Mononuclear cell (primary cell): Measurements from ENCODE around the gene LSM6. TPM values are rescaled to one million over a fixed set of nuclear protein-coding genes. Genes with fewer than 3 reads are reported as not detected.

ENCODE experiments used
- H3K27me3 ChIP-seq: 2 replicates; pipeline ENCODE4 v1.6.0; 2011; ENCODE audit warnings: low read length, control low read depth; ENCODE audit not compliant: insufficient read depth
- H3K4me1 ChIP-seq: 2 replicates; pipeline ENCODE4 v1.5.1; 2011; ENCODE audit warnings: mild to moderate bottlenecking, low read length, control low read depth; ENCODE audit not compliant: insufficient read depth
- H3K4me3 ChIP-seq: 2 replicates; pipeline ENCODE4 v1.5.1; 2011; ENCODE audit warnings: mild to moderate bottlenecking, low read length, moderate library complexity
- H3K9me3 ChIP-seq: 2 replicates; pipeline ENCODE4 v1.5.1; 2011; ENCODE audit warnings: low read depth, mild to moderate bottlenecking, control low read depth, low read length
- total RNA-seq: library from RNA; depleted of rRNA; stranded (reverse); fragments of >200 nt; gene quantifications from one replicate; pipeline ENCODE4 v1.2.3, GENCODE V29; 2012

The LSM6 gene
- 30.9 TPM for total RNA-seq

DNA sequence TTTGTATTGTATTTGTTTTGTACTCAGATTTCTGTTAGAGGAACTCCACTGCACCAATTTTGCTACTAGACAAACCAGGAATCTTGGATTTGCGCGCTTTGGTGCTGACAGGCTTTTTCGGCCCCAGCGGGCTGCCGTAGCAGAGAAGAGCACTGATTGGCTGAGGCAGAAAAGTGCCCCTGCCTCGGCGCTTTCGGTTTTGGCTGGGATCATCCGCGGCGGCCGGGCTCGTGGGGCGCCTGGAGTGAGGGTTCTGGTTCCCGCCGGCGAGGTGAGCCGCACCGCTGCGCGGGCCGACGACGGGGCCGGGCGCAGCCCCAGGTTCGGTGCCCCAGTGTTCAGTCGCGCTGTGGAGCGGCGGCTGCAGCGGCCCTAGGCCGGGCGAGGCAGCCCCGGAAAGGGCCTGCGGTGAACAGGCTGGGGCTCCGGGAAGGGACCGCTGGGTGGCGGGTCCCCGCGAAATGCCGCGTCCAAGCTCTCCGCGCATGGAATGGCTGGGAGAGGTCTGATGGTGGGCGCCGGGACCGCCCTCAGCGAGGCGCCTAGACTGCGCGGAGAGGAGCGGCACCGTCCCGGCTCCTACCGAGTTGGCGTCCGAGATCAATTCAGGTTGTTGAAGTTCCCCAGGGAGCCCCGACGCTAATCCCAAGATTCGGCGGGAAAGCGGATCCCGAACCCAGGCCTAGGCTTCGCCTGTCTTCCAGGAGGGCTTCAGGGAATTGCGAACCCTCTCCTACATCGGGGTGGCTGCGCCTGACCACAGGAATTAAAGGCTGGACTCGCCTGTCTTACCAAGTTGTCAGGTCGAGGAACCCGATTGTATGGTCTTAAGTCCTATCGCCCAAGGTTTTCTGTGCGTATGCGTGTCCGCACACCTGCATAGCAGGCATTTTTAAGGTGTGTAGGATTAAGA lies at the start of gene LSM6:
TSS of gene LSM6 (plus strand) at position 178 of the 913 bp plus-strand sequence. CDS start 7,204 bp downstream, outside the sequence.
- H3K4me1 ChIP-seq, result peaks cover 38% of the 10 kb centered on the region
- no peaks in the 10 kb centered on the region for H3K9me3 ChIP-seq
- peak within 1 kb of the TSS; percentile 84 for H3K4me3 ChIP-seq
- no peaks in the 10 kb centered on the region for H3K27me3 ChIP-seq

DNA sequence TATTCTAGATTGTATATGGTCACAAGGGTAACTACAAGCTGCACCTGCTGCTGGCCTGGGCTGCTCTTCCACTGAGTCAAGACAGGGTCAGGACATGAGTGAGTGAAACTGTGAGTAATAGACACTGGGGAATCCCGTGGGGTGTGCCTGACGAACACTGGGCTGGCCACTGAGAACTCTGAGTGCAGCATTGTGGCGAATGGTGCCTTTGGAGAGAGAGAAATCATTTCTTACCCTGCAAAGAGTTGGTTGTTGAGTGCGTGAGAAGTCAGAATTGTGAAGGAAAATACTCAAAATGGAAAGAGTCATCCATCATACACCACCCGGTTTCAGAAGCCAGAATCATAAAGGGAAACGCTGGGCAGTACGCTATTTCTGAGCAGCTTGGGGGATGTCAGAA lies 43.1 kb upstream of the LSM6 start:
- Histone ChIP-seq H3K9me3 (no peaks in the 10 kb centered on the region), H3K4me1 (no peaks in the 10 kb centered on the region), H3K27me3 (peaks cover 3% of the 10 kb centered on the region), H3K4me3 (no peak overlapping the region)

- Histone ChIP-seq H3K4me3 (no peak overlapping the region), H3K4me1 (no peaks in the 10 kb centered on the region), H3K9me3 (no peaks in the 10 kb centered on the region), H3K27me3 (no peaks in the 10 kb centered on the region)
Measured at GRCh38 chr4:146134761-146135445, 40.6 kb upstream of the LSM6 start.

DNA sequence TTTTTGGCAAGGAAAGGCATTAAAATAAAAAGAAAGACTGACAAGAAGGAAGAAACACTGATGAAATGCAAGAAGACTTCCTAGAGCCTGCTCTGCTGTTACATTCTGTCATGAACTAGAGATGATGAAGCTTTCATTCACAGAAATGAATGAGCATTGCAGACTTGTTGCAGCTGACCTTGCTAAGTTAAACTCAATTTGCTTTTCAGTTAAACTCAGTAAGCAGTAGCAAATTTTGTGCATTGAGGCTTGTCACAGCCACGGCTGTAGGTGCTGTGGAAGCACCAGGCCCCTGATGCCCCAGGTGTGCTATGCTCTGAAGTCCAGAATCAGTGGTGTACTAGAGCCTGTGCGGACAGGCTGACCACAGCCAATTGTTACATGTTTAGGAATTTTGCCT lies 39.6 kb upstream of the LSM6 start:
- Histone ChIP-seq H3K4me1 (no peaks in the 10 kb centered on the region), H3K4me3 (no peak overlapping the region), H3K27me3 (no peaks in the 10 kb centered on the region), H3K9me3 (no peaks in the 10 kb centered on the region)

GRCh38 chr4:146142768-146143167 lies 32.8 kb upstream of the LSM6 start:
- no peak overlapping the region for H3K4me3 ChIP-seq
- H3K27me3 ChIP-seq, result no peaks in the 10 kb centered on the region
- no peaks in the 10 kb centered on the region for H3K4me1 ChIP-seq
- H3K9me3 ChIP-seq, result no peaks in the 10 kb centered on the region

- H3K4me3 ChIP-seq, result no peak overlapping the region
- H3K27me3 ChIP-seq, result no peaks in the 10 kb centered on the region
- no peaks in the 10 kb centered on the region for H3K9me3 ChIP-seq
- no peaks in the 10 kb centered on the region for H3K4me1 ChIP-seq
Measured at GRCh38 chr4:146143888-146144287, 31.6 kb upstream of the LSM6 start.

DNA sequence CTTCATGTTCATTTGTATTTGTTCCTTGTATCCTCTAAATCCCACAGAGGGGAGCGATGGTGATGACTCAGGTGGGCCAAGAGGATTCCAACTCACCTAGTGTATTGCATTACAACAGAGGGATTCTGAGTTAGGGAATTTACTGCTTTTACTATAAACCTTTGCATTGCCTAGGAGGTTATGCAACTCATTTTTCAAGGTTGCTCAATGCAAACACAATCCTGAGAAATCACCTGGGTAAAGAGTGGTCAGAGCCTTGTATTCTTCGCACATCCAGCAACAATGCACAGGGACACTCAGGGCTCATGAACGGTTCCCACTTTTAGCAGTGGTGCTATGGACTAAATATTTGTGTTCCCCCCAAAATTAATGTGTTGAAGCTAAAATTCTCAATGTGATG lies 28.6 kb upstream of the LSM6 start:
- Histone ChIP-seq H3K27me3 (no peaks in the 10 kb centered on the region), H3K4me1 (no peaks in the 10 kb centered on the region), H3K9me3 (no peaks in the 10 kb centered on the region), H3K4me3 (no peak overlapping the region)

- H3K4me1 ChIP-seq, result no peaks in the 10 kb centered on the region
- H3K27me3 ChIP-seq, result no peaks in the 10 kb centered on the region
- no peaks in the 10 kb centered on the region for H3K9me3 ChIP-seq
- no peak overlapping the region for H3K4me3 ChIP-seq
Measured at GRCh38 chr4:146148021-146148420, 27.5 kb upstream of the LSM6 start.

DNA sequence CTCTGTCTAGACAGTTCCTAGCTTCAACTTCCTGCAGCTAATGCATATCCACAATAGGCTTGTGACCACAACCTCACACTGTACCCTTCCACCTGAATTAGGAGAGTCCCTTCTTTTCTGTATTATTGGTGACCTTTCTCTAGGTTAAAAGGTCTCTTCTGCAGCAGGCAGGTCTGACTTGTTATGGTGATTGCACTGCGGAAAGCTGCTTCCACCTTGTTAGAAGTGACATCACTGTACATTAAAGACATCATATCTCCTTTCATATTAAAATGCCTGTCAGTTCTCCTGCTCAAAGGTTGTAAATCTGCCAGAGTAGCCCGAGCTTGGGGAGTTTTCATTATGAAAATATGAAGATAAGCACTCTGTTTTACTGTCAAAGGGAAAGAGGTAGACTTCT lies 21.5 kb upstream of the LSM6 start:
- H3K4me1 ChIP-seq, result no peaks in the 10 kb centered on the region
- peaks cover 15% of the 10 kb centered on the region for H3K27me3 ChIP-seq
- no peaks in the 10 kb centered on the region for H3K9me3 ChIP-seq
- no peak overlapping the region for H3K4me3 ChIP-seq

GRCh38 chr4:146155152-146155724 lies 20.3 kb upstream of the LSM6 start:
- H3K4me3 ChIP-seq, result no peak overlapping the region
- peaks cover 15% of the 10 kb centered on the region for H3K27me3 ChIP-seq
- H3K9me3 ChIP-seq, result no peaks in the 10 kb centered on the region

GRCh38 chr4:146158036-146158745 lies 17.3 kb upstream of the LSM6 start:
- Histone ChIP-seq H3K4me3 (no peak overlapping the region), H3K27me3 (peaks cover 25% of the 10 kb centered on the region), H3K4me1 (no peaks in the 10 kb centered on the region), H3K9me3 (peaks cover 17% of the 10 kb centered on the region)

More at GRCh38 chr4:146155152-146155724, 20.3 kb upstream of the LSM6 start:
- H3K4me1 ChIP-seq, result no peaks in the 10 kb centered on the region

DNA sequence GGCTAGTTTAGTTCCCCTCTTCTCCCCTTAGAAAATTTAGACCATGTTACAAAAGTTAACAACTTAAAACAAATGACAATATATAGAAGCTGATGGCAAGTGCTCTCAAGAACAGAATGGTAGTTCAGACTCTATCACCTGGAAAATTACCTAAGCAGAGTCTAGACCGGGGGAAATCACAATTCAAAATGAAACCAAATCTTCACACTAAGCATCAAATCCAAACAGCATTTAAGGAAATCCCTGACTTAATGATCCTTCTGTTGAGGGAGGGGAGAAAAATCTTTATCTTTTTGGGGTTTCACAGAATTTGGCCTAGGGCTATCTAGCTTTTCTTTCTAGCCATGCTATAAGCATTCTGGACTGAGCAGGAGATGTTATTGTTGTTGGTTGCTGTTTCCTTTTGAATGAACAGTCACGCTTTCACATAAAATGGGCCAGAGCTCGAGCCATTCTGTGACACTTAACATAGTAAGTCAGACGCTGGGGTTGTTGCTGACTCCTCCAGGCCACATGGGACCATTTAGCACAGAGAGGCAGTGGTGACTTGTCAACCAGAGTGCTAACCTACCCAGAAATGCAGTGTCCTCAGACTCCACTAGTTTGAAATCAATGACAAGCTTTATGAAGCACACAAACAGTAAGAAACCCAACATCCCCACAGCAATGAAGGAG lies 16.0 kb upstream of the LSM6 start:
- Histone ChIP-seq H3K9me3 (peaks cover 17% of the 10 kb centered on the region), H3K4me1 (no peaks in the 10 kb centered on the region), H3K4me3 (no peak overlapping the region), H3K27me3 (peaks cover 18% of the 10 kb centered on the region)

GRCh38 chr4:146161243-146161642 lies 14.3 kb upstream of the LSM6 start:
- peaks cover 11% of the 10 kb centered on the region for H3K27me3 ChIP-seq
- peaks cover 17% of the 10 kb centered on the region for H3K9me3 ChIP-seq
- no peaks in the 10 kb centered on the region for H3K4me1 ChIP-seq
- no peak overlapping the region for H3K4me3 ChIP-seq

- H3K27me3 ChIP-seq, result peaks cover 11% of the 10 kb centered on the region
- H3K4me3 ChIP-seq, result no peak overlapping the region
- H3K9me3 ChIP-seq, result peaks cover 17% of the 10 kb centered on the region
- no peaks in the 10 kb centered on the region for H3K4me1 ChIP-seq
Measured at GRCh38 chr4:146165221-146165620, 10.3 kb upstream of the LSM6 start.
